ENCODE data around the gene SSBP4. TPM values are rescaled to one million over a fixed set of nuclear protein-coding genes. Genes with fewer than 3 reads are reported as not detected.
A peak's percentile ranks its signal among the peaks of the same experiment; 100 is the strongest.

Gene SSBP4
- total and polyA plus RNA-seq, 2 donors (not counting 1 experiment from before 2014, with no cell fraction given) = 12.8 to 58.6 TPM

DNA sequence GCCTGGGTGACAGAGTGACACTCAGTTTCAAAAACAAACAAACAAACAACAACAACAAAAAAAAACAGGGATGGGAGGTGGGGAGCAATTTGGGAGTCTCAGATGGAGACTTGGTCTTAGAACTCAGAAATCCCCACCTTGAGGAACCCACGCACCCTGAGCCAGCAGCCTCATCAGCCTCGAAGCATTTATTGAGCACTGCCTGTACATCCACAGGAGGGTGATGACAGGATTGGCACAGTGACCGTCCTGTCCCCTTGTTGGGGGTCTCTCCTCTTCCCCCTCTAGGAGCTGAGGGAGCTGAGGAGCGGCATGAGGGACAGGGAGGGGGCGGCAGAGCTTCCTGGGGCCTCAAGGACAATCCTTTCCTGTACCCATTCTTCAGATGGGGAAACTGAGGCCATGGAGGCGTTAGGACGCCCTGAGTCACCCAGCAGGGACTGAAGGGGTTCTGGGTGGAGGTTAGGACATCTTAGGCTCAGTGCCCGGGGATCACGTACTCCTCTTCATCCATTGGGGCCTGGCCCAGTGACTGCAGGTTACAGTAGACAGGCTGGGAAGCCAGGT, 27.6 kb upstream of the SSBP4 start:
- H3K79me2 ChIP-seq (ENCODE audit: control insufficient read depth, insufficient read depth, low read length) = peaks cover 2% of the 10 kb centered on the region
- no peak for DNase-seq (ENCODE audit: low read depth in 2 of 2)
- H3K4me1 ChIP-seq (ENCODE audit: control insufficient read depth, extremely low read depth, insufficient read depth, low read length) = peaks cover 4% of the 10 kb centered on the region
- H3K4me2 ChIP-seq (ENCODE audit: extremely low read depth, insufficient read depth, low read length) = no peak overlapping the region
- H3K4me3 ChIP-seq (replicated peaks in 1 of 4; ENCODE audit: control extremely low read depth in 1 of 4, insufficient read depth in 1 of 4, low read depth in 3 of 4, low read length in 4 of 4) = no peak overlapping the region
- H3K9ac ChIP-seq (ENCODE audit: insufficient read depth, low read length) = no peak overlapping the region
- no peaks in the 10 kb centered on the region for H4K20me1 ChIP-seq (ENCODE audit: control insufficient read depth, extremely low read depth, insufficient read depth, low read length)
- TF ChIP-seq EZH2 (IDR thresholded peaks at IDR 0.05; ENCODE audit: low read length, missing control alignments) (no peak), CTCF (conservative IDR thresholded peaks at IDR 0.05 in 1 of 2, IDR thresholded peaks at IDR 0.05 in 1 of 2; ENCODE audit: low read depth in 1 of 2, low read length in 2 of 2) (no peak)
- no peaks in the 10 kb centered on the region for H3K9me3 ChIP-seq (ENCODE audit: control insufficient read depth, insufficient read depth, low read depth, low read length)
- no peak overlapping the region for H3K27ac ChIP-seq (ENCODE audit: insufficient read depth, low read length)
- H3K36me3 ChIP-seq (ENCODE audit: control insufficient read depth, insufficient read depth, low read length) = peaks cover 2% of the 10 kb centered on the region
- peaks cover 2% of the 10 kb centered on the region for H3K27me3 ChIP-seq (ENCODE audit: control insufficient read depth, insufficient read depth, low read length)
- no peak overlapping the region for H2AFZ ChIP-seq (ENCODE audit: low read length)

DNA sequence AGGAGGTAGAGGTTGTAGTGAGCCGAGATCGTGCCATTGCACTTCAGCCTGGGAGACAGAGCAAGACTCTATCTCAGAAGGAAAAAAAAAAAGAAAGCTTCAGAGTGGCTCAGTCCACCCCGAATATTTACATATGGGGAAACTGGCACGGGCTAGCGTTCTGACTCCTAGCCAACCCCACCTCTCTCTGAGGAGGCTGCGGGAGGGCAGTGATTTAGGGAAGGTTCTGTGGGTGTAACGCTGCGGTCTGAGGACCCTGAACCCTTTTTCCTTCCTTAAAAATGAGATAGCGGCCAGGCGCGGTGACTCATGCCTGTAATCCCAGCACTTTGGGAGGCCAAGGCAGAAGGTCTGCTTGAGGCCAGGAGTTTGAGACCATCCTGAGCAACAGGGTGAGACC, 26.8 kb upstream of the SSBP4 start:
- TF ChIP-seq CTCF (conservative IDR thresholded peaks at IDR 0.05 in 1 of 2, IDR thresholded peaks at IDR 0.05 in 1 of 2; ENCODE audit: low read depth in 1 of 2, low read length in 2 of 2) = no peak
- TF ChIP-seq EZH2 (IDR thresholded peaks at IDR 0.05; ENCODE audit: low read length, missing control alignments) = no peak

GRCh38 chr19:18392926-18393325, 26.3 kb upstream of the SSBP4 start:
- H3K9ac ChIP-seq (ENCODE audit: insufficient read depth, low read length) = no peak overlapping the region
- no peak overlapping the region for H2AFZ ChIP-seq (ENCODE audit: low read length)
- H3K9me3 ChIP-seq (ENCODE audit: control insufficient read depth, insufficient read depth, low read depth, low read length) = no peaks in the 10 kb centered on the region
- no peak overlapping the region for H3K4me3 ChIP-seq (replicated peaks in 1 of 4; ENCODE audit: control extremely low read depth in 1 of 4, insufficient read depth in 1 of 4, low read depth in 3 of 4, low read length in 4 of 4)
- peaks cover 2% of the 10 kb centered on the region for H3K36me3 ChIP-seq (ENCODE audit: control insufficient read depth, insufficient read depth, low read length)
- DNase-seq (ENCODE audit: low read depth in 2 of 2) = no peak
- H4K20me1 ChIP-seq (ENCODE audit: control insufficient read depth, extremely low read depth, insufficient read depth, low read length) = no peaks in the 10 kb centered on the region
- no peak overlapping the region for H3K27ac ChIP-seq (ENCODE audit: insufficient read depth, low read length)
- TF ChIP-seq CTCF (conservative IDR thresholded peaks at IDR 0.05 in 1 of 2, IDR thresholded peaks at IDR 0.05 in 1 of 2; ENCODE audit: low read depth in 1 of 2, low read length in 2 of 2) = no peak
- no peak for TF ChIP-seq EZH2 (IDR thresholded peaks at IDR 0.05; ENCODE audit: low read length, missing control alignments)
- no peak overlapping the region for H3K4me2 ChIP-seq (ENCODE audit: extremely low read depth, insufficient read depth, low read length)
- peaks cover 2% of the 10 kb centered on the region for H3K27me3 ChIP-seq (ENCODE audit: control insufficient read depth, insufficient read depth, low read length)
- no peaks in the 10 kb centered on the region for H3K79me2 ChIP-seq (ENCODE audit: control insufficient read depth, insufficient read depth, low read length)
- H3K4me1 ChIP-seq (ENCODE audit: control insufficient read depth, extremely low read depth, insufficient read depth, low read length) = peaks cover 6% of the 10 kb centered on the region

More for the DNA sequence above, 26.8 kb upstream of the SSBP4 start:
- no peaks in the 10 kb centered on the region for H3K79me2 ChIP-seq (ENCODE audit: control insufficient read depth, insufficient read depth, low read length)
- H3K4me3 ChIP-seq (replicated peaks in 1 of 4; ENCODE audit: control extremely low read depth in 1 of 4, insufficient read depth in 1 of 4, low read depth in 3 of 4, low read length in 4 of 4) = no peak overlapping the region
- no peak overlapping the region for H3K27ac ChIP-seq (ENCODE audit: insufficient read depth, low read length)
- DNase-seq (ENCODE audit: low read depth in 2 of 2) = peak; percentile 70 to 71
- no peaks in the 10 kb centered on the region for H3K9me3 ChIP-seq (ENCODE audit: control insufficient read depth, insufficient read depth, low read depth, low read length)
- peaks cover 2% of the 10 kb centered on the region for H3K36me3 ChIP-seq (ENCODE audit: control insufficient read depth, insufficient read depth, low read length)
- peaks cover 2% of the 10 kb centered on the region for H3K27me3 ChIP-seq (ENCODE audit: control insufficient read depth, insufficient read depth, low read length)
- H4K20me1 ChIP-seq (ENCODE audit: control insufficient read depth, extremely low read depth, insufficient read depth, low read length) = no peaks in the 10 kb centered on the region
- H3K4me2 ChIP-seq (ENCODE audit: extremely low read depth, insufficient read depth, low read length) = no peak overlapping the region
- peaks cover 5% of the 10 kb centered on the region for H3K4me1 ChIP-seq (ENCODE audit: control insufficient read depth, extremely low read depth, insufficient read depth, low read length)
- H3K9ac ChIP-seq (ENCODE audit: insufficient read depth, low read length) = no peak overlapping the region
- no peak overlapping the region for H2AFZ ChIP-seq (ENCODE audit: low read length)
